HG03521 (cell line): ENCODE results near the gene SEMA7A.
A peak's percentile ranks its signal among the peaks of the same experiment; 100 is the strongest.

Experiments
- ATAC-seq: cut with Tn5 transposase; IDR thresholded peaks from one replicate; pipeline ENCODE4 v1.9.1; 2021; ENCODE audit warnings: mild to moderate bottlenecking, moderate library complexity; ENCODE audit not compliant: unreplicated experiment

The SEMA7A gene

DNA sequence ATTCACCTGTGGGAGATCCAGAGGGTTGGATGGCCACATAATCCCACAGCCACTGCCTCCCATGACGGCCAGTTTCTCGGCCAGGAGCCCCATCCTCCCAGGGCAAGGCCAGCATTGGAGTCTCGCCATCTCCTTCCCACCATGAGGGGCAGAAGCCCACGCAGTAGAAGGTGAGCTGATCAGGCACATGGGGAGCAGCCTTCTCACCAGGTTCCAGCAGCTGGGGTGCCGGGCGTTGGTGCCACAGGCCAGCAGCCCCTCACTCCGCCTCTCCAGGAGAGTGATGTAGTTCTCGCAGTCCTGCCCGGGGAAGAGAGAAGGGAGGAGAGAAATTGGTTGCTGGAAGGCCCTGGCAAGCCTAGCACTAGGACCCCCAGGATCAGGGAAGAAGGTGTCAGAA, 16.1 kb downstream of the SEMA7A start:
- ATAC-seq = no peak

DNA sequence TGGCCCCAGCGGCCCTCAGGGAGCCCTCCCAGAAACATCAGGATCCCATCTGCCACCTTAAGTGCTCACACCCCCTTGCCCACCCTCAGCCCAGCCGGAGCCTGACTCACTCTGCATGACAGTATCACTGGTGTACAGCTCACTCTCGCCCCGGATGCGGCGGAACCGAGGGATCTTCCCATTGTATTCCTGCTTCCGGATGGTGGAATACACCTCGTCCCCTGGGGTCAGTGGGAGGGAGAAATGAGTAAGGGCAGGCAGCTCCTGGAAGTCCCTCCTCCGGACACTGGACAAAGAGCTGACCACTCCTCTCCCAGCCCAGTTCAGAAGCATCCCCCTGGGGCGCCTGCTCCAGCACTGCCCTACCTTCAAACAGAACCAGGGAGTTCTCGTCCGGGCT, 16.5 kb downstream of the SEMA7A start:
- no peak for ATAC-seq

DNA sequence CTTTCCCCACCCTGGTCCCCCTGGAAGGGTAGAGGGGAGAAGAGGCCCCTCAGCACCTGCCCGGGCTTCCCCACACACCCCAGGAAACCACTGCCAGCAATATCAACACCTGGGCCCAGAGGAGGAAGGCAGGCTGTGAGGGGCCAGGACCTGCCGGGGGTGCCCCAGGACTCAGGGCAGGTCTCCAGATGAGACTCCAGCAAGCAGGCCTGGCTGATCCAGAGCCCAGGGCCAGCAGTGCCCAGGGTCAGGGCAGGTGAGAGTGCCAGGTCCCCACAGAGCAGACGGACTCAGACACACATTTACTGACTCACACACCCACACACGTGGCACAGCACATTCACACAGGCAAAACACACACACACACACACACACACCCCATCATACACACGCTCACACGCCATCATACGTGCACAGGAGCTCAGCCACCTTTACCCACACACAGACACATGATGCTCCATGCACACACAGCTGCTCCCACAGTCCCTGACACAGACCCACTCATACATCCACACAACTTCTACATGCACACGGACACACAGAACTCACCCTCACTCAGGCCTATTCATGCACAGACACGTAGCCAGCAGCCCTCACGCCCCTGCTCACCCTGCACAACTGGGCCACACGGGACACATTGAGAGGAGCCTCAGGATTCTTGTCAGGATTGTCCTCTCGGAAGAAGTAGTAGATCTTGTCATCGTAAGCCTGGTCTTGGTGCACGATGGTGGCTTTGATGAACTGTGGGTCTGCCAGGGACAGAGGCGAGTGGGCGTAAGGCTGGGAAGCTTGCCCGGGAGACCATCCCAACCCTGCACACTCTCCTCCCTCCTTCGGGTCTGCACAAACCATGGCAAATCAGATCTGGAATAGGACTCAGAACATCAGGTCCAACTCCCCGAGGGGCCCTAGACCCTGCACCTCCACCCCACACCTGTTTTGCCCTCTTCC, 17.5 kb downstream of the SEMA7A start:
- no peak for ATAC-seq

DNA sequence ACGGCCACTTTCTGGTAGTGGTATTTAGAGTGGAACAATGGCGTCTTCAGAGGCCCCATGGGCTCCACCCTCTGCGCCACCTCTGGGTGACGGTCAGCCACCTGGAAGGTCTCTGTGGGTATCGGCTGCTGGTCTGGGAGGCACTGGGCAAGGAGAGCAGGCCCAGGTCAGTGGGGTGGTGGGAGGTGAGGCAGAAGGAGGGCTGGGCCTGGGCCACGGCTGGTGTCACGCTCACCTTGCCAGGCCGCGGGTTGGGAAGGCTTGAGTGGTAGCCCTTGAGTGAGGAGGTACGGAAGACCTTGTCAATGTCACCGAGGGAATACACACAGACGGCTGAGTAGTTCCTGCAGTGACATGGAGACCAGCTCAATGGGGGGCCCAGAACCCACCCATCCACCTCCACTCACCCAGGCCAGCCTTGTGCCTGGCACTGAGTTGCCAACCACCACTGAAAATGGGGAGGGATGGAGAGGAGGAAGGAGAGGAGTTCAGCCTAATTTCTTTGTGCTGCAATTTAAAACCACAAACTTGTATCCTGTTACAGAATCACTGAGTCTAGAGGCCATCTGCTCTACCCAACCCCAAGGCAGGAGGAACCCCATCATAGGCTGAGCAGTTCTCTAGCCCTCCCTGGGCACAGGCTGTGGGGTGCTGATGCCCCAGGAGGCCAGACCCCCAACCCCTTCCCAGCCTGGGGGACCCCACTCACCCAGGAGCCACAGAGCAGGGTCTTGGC, 19.0 kb downstream of the SEMA7A start:
- ATAC-seq = no peak

DNA sequence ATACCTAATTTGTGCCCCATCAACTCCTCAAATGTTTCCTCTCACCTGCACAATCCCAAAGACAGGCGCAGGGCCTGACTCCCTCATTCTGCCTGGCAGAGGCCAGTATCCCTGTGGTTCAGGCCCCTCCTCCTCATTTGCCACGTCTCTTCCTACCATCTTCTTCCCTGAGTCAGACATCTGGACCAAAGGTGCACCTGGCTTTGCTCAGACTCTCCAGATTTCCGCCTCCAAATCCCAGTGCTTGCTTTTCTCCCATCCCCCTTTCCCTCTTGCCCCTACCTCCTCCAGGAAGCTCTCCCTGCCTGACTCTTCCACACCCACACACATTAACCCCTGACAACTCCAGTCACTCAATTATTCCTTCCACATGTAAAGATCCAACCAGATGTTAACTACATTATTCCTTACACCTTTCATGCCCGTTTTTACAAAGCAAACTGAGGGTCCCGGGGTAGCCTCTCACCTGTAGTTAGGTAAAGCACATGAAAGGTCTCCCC, 19.6 kb downstream of the SEMA7A start:
- no peak for ATAC-seq

DNA sequence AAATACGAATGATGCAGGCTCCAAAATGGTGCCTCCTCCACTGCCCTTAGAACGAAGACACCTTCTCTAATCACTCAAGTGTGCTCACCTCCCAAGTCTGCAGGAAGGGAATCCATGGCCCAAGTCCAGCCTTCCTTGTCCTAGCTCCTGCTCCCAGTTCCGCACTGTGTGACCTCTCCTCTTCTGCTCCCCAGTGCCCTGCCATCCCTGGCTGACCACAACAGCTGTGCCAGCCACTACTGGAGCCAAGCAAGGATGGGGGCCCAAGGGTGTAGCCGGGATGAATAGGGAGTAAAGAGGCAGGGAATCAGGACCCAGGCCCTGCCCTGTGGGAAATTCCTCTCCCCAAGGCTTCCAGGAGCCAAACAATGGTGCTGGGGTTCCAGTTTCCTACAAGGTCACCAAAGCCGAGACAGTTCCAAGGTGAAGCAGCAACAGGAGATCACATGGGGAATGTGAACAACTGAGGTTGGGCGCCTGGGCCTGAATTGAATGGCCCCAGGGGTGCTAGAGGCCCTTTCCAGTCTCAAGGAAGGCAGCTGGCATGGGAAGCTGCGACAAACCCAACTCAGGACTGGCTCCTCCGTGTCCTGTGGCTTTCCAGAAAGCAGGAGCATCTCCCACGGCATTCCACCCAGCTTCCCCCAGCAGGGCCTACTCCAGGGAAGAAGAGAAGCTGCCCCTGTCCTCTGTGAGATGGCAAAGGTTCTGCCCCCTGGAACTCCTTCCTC, 20.2 kb downstream of the SEMA7A start:
- no peak for ATAC-seq

DNA sequence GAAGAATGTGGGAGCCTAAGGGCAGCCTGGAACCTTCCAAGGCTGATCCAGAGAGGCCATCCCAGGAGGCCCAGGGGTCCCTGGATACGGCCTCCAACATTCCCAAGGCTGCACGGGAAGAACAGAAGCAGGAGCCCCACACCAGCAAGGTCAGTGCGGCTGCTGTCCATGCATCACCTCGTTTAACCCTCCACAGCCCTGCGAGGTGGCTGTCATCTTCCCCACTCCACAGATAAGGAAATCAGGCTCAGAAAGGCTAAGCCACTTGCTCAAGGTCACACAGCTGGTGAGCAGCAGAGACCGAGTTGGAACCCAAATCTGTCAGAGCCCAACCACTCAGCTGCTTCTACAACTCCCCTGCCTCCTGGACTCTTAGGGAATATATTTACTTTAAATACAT, 21.6 kb downstream of the SEMA7A start:
- ATAC-seq = no peak

DNA sequence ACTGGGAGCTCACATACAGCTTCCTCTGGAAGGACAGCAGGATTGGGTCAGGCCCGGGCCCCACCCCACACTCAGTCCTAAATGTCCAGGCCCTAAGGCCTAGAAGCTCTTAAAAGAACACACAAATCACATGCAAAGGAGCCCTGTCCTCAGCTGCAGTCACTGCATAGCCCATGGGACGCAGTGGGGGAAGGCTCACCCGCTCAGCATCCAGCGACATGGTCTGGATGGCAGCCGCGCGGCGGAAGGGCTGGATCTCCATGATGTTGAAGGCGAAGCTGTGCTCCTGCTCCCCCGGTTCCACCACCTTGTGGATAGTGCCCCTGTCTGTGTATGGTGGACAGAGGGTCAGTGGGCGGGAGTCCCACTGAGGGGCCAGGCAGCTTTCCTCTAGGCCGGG, 22.1 kb downstream of the SEMA7A start:
- no peak for ATAC-seq

DNA sequence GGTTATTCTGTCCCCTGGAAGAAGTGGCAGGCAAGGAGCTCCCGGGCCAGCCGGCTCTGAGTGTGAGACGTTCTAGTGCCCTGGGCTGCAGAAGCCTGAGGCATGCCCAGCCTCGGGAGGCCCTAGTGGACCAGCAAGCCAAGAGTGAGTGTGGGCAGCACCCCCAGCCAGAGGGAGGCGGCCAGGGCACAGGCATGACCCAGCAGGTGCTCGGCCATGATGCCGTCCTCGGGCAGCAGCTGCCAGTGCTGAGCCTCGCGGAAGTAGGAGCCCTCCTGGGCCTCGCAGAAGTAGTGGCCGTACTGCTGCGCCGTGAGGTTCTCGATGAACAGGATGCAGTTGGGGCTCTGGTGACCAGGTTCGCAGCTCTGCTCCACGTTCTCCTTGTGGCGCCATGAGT, 23.3 kb downstream of the SEMA7A start:
- no peak for ATAC-seq

DNA sequence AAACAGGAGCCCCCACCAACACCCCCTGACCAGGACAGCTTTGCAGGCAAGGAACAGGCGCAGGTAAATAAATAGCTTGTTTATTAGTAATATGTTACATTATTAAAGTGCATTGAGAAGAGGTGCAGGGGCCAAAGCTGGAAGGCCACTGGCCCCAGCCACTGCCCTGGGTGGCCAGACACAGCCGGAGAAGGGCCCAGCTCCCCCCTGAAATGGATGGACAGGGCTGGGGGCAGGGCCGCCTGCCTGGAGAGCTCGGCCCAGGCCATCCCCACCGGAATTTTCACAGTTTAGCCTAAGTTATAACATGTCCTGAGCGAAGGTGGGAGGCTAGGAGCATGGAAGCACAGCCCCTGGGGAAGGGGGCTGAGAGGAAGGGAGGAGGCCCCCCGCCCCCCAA, 24.5 kb downstream of the SEMA7A start:
- ATAC-seq = no peak

DNA sequence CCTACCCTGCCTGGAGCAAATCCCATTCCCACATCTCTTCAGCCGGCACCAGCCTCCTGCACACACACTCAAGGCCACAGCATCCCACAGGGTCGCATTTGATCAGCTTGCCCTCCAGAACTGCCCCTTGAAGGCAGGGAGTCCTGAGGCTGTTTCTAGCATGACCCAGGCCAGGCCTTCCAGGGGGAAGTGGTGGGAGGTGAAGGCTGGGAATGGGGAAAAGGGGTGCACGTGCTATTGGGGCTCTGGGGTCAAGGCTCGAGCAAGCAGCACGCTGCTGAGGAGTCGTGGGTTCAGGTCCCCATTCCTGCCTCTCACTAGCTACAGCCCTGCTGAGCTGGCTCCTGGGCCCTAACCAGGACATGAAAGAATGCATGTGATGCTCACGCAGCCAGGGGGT, 24.9 kb downstream of the SEMA7A start:
- no peak for ATAC-seq

DNA sequence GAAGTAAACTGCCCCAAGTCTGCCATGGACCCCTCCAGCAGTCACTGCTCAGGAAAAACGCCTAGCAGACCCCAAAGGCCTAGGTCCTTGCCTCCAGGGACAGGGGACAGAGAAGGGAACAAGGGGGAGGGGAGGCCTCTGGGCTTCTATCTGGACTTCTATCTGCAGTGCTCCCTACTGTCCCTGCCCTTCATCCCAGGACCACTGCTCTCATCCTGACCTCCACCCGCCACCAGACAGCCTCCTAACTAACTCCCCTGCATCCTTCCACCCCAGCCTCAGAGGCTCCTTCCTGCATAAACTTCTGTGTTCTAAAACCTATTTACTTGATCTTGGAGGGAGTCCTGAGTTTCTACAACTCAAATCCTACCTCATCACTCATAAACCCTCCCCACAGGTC, 25.4 kb downstream of the SEMA7A start:
- no peak for ATAC-seq

DNA sequence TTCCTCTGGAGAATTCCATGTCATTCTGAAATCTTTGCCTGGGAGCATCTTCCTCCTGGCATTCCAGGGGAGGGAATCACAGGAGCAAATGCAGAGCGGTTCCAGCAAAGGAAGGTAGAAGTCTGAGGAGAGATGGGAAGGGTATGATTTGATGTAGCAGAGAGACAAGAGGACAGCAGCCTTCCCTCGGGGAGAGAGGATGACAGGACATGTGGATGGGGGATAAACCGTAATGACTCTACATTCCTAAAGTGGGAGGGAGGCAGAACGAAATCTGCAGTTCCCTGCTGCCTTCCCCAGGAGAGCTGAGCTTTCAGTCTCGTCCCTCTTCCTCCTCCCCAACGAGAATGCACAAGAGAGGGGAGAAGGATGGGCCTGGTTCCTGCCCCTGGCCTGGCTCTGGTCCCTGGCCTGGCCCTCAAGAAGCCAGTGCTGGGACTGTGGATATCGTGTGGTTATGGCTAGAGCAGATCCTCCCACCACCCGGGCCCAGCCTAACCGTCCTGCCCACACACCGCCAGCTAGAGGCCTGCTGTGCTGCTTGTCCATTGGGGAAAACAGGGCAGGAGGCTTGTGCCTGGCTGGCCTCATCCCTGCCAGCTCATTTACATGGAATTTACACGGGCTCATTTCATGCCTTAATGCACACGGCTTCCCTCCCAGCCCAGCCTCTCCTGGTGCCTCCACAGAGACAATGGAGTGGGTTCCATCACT, 26.6 kb downstream of the SEMA7A start:
- ATAC-seq = no peak

DNA sequence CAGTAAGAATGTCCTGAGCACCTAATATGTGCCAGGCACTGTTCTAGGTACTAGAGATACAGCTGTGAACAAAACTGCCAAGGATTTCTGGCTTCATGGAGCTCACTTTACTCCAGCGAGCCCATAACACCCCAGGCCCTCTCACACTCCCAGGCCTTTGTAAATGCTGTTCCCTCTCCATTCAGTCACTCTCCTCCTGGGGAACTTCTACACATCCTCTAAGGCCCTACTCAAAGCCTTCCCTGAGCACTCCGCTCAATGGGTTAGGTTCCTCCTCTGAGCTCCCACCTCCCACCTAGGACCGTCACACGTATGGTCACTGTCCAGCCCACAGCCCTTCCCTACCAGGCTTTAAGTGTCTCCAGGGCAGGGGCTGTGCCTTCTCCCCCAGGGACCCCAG, 27.2 kb downstream of the SEMA7A start:
- no peak for ATAC-seq

DNA sequence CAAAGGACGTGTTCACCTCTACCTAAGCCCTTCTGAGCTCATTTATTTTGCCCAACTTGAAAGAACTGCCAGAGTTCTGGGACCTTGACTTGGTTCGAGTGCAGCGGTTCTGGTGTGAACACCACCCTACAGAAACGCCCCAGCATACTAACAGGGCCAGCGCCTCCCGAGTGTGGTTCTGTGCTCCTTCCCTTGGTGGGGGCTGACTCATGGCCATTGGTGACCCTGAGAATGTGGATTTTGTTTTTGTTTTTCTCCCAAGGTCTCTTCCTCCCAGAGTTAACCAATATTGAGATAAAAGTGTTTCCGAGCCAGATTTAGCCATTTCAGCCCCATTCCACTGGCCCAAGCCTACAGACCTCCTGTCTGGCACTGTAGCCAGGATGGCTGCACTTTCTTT, 27.9 kb downstream of the SEMA7A start:
- ATAC-seq = no peak

DNA sequence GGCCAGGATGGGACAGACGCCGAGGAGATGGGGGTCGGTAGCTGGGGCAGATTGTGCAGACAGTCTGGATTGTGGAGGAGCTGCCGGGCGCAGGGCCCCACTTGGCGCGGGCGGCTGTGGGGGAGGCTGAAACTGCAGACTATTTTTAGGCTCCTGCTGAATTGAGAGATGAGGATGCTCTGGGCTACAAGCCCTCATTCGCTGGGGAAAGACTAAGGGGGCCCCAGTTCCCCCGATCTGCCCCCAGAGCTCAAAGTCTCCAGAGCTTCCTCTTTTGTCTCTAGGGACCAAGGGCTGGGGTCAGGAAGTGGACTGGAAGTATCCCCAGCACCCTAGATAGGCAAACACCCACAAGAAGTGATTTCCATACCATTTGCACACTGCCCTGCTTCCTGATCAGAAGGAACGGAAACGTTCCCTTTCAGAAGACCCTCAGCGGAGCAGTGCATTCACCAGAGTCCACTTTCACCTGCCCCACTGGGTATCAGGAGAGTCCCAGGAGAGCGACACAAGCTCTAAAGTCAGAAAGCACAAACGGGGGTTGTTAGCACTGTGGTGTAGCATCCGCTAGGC, 29.7 kb downstream of the SEMA7A start:
- ATAC-seq = peak; percentile 19

DNA sequence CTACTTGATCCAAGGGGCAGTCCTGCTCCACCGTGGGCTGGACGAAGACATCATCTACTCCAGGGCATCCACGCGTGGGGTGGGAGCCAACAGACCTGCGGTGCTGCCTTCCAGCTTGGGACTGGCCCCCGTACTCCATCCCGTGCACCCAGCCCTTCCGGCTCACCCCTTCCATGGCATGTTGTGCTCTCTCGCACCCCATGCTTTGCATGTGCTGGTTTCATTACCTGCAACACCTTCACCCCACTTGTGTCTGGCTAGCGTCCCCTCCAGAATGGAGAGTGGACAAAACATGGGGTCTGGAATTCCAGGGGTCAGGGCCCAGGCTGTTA, 30.2 kb downstream of the SEMA7A start:
- peak; percentile 2 for ATAC-seq

DNA sequence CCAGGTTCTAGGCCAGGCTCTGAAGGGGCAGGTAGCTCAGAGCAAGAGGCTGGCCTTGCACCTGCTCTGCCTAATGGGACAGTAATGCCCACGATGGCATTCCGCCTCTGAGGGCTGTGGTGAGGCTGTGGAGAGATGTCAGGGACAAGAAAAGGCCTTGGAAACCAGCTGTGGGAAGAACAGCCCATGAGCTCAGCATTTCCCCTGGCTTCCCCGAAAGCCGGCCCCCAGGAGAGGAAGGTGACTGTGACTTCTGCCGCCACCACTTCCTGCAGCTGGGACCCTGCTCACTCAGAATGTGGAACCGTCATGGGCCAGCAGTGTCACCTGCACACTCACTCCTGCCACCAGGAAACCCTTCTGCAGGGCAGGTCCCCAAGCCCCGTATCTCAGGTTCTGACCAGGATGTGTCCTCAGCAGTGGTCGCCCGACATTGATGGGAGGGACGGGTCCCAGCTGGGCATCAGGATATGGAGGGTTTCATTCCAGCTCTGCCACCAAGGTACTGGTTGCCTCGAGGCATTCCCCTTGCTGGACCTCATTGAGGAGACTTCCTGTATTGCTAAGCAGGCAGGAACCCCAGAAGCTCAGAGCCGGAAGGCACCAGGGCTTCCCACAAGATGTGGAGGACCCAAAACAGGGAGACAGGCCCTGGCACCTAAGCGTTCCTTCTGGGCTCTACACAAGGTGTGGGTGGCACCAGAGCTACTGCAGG, 30.7 kb downstream of the SEMA7A start:
- ATAC-seq = peak; percentile 32

DNA sequence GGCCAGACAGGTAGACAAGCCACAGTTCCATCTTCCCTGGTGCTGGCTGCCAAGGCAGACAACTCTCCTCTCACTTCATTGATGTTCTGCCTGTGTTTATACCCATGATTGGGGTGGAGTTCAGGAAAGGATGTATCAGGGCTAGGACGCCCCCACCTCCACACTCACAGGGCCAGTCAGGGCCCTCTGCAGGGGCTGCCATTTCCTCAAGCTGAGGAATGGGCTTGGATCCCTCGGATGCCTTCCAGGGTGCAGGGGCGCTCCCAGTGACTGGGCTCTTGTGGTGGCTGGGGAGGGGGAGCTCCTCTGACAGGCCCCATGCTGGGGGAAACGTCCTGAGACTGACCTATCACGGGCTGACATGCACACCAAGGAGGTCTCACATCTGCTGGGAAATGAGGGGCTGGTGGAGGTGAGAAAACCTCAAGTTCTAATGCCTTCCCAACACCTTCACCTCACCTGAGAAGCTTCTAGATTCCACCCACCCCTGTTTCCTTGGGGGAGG, 31.4 kb downstream of the SEMA7A start:
- ATAC-seq = no peak
